HG02642 (cell line): ENCODE measurements around the gene NCAPG2.
"Not testable (repeated sequence)": the region's sequence is repeated elsewhere in the genome, so short reads cannot be mapped to it uniquely, and the experiment has no call there.

Source experiments
- ATAC-seq: cut with Tn5 transposase; IDR thresholded peaks from one replicate; pipeline ENCODE4 v1.9.1; 2021; ENCODE audit warnings: mild to moderate bottlenecking; ENCODE audit not compliant: unreplicated experiment, poor library complexity

Gene NCAPG2

GRCh38 chr7:158645842-158646241 lies 58.8 kb downstream of the NCAPG2 start:
- no peak for ATAC-seq

- ATAC-seq: no peak
Measured at GRCh38 chr7:158642149-158642548, 62.5 kb downstream of the NCAPG2 start.

GRCh38 chr7:158638001-158638400 lies 66.6 kb downstream of the NCAPG2 start:
- no peak for ATAC-seq

GRCh38 chr7:158633055-158633956 lies 71.3 kb downstream of the NCAPG2 start:
- ATAC-seq: no peak

- ATAC-seq: no peak
Measured at GRCh38 chr7:158631574-158632195, 72.9 kb downstream of the NCAPG2 start.

GRCh38 chr7:158626289-158626688 lies 78.3 kb downstream of the NCAPG2 start:
- not testable (repeated sequence) for ATAC-seq

- ATAC-seq: no peak
Measured at GRCh38 chr7:158623241-158623640, 81.4 kb downstream of the NCAPG2 start.

GRCh38 chr7:158620839-158621441 lies 83.7 kb downstream of the NCAPG2 start:
- no peak for ATAC-seq

GRCh38 chr7:158620418-158620817 lies 84.2 kb downstream of the NCAPG2 start:
- ATAC-seq: no peak

- ATAC-seq: no peak
Measured at GRCh38 chr7:158618745-158619140, 85.9 kb downstream of the NCAPG2 start.

- no peak for ATAC-seq
Measured at GRCh38 chr7:158617737-158618128, 86.9 kb downstream of the NCAPG2 start.

- no peak for ATAC-seq
Measured at GRCh38 chr7:158616050-158616449, 88.6 kb downstream of the NCAPG2 start.

GRCh38 chr7:158614700-158615099 lies 89.9 kb downstream of the NCAPG2 start:
- no peak for ATAC-seq

GRCh38 chr7:158613481-158613880 lies 91.1 kb downstream of the NCAPG2 start:
- ATAC-seq: peak; percentile 92

GRCh38 chr7:158612546-158612945 lies 92.1 kb downstream of the NCAPG2 start:
- ATAC-seq: no peak

GRCh38 chr7:158611541-158611940 lies 93.1 kb downstream of the NCAPG2 start:
- ATAC-seq: no peak

GRCh38 chr7:158609313-158609974 lies 95.2 kb downstream of the NCAPG2 start:
- no peak for ATAC-seq

- ATAC-seq: no peak
Measured at GRCh38 chr7:158607563-158607962, 97.0 kb downstream of the NCAPG2 start.

- ATAC-seq: no peak
Measured at GRCh38 chr7:158606671-158607424, 97.8 kb downstream of the NCAPG2 start.

- ATAC-seq: no peak
Measured at GRCh38 chr7:158606129-158606528, 98.5 kb downstream of the NCAPG2 start.
